Measurements from ENCODE around the gene ZNF653.
"Not testable (repeated sequence)": the region's sequence is repeated elsewhere in the genome, so short reads cannot be mapped to it uniquely, and the experiment has no call there.

ZNF653 gene

DNA sequence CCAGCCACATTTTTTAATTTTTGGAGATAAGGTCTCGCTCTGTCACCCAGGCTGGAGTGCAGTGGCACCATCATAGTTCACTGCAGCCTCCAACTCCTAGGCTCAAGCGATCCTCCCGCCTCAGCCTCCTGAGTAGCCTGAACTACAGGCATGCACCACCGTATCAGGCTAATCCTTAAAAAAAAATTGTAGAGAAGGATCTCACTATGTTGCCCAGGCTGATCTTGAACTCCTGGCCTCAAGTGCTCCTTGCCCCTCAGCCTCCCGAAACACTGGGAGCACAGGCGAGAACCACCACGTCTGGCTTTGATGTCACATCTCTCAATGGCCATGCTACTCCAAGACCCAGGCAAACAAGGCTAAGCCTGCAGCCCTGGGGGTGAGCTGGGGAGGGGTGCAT lies 49.0 kb downstream of the ZNF653 start:
- no peak for DNase-seq (ENCODE audit: low spot score)

DNA sequence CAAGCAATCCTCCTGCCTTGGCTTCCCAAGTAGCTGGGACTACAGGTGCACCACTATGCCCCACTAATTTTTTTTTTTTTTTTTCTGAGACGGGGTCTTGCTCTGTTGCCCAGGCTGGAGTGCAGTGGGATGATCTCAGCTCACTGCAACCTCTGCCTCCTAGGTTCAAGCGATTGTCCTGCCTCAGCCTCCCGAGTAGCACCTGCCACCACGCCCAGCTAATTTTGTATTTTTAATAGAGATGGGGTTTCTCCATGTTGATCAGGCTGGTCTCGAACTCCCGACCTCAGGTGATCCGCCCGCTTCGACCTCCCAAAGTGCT lies 50.4 kb downstream of the ZNF653 start:
- not testable (repeated sequence) for DNase-seq (ENCODE audit: low spot score)

DNA sequence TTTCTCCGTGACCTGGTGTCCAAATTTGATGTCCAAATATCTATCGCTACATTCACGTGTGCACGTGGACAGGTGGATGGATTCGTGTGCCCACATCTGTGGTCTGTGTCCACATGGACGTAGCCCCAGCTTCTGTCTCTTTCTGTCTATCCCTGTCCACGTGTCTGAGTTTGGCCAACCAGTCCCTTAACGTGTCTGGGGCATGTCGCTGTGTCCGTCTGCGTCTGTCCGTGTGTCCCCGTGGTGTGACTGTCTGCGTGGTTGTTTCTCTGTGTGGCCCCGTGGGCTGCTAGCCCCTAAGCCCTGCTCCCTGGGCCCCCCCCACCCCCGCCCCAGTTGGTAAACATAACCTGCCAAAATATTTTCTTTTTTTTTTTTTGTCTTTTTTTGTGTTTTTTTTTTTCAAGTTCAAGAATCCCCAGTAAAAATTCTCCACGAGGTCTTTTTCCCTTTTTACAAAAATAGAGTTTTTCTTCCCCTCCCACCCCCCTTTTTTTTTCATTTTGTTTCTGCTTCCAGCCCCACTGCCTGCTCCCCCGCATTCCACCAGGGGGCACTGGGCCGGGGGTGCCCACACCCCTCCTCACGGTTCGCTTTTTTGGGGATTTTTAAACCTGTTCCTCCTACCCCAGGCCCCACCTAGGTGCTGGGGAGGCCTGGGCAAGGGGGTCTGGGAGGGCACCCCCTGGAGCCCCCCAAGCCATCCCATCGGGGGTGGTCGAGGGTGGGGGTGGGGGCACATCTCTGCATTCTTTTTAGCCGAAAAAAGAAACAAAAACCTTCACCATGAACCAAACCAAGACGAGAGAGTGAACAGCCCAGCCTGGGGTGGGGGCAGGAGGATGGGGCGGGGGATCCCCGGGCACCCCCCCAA lies 51.9 kb downstream of the ZNF653 start:
- no peak for DNase-seq (ENCODE audit: low spot score)

DNA sequence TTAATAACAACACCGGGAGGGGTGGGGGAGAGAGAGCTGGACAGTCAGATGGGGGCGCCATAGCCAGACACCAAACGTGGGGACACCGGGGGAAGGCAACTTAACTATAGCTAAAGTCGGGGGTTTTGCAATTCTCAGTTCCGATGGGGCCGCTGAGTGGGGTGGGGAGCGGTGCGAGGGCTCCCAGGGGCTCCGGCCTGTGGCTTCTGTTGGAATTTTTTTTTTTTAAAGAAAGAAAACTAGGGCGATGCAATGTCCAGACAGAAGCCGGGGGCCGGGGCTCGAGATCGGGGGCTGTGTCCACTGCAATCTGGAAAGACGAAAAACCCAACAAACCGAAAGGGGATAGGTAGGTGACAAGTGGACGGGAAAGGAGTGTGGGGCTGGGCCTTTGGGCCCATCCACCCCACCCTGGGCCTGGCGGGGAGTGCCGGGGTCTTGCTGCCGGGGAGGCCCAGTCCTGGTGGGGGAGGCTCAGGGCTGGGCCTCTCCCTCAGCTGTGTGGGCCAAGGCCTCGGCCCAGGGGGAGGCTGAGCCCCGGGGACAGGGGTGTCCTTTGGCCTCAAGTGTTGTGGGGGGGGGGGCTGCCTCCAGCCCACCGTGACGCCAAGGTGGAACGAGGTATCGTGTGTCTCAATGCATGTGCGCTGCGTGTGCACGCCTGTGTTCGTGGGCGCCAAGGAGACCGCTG lies 52.9 kb downstream of the ZNF653 start:
- no peak for DNase-seq (ENCODE audit: low spot score)

DNA sequence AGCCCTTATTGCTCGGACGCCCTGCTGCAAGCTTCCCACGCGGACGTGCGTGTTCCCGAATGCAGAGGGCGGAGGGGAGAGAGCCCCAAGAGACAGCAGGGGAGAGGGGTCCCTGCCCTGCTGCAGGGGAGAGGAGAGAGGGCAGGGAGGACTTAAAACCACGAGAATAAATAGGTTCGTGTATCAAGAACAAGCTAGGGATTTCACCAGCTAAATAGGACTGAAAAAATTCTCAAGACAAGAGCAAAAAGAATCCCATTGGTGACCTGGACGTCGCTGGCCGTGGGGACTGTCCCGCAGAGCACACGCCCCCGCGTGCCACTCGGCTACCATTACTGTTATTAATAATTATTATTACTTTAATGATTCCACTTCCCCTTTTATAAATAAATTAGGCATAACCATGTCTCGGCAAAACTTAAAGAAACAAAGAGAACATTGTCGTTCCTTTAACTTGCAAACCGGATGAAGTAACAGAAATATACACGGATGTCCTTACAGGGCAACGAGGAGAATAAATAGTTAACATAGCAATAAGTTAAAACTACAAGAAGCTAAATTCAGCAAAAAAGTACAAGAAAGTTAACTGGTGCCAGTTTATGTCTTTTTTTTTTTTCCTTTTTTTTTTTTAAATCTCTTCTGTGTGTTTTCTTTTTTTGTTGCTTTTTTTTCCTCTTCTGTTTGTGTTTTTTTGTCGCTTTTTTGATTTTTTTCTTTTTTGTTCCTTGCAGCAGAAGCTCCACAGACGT lies 53.6 kb downstream of the ZNF653 start:
- no peak for DNase-seq (ENCODE audit: low spot score)

DNA sequence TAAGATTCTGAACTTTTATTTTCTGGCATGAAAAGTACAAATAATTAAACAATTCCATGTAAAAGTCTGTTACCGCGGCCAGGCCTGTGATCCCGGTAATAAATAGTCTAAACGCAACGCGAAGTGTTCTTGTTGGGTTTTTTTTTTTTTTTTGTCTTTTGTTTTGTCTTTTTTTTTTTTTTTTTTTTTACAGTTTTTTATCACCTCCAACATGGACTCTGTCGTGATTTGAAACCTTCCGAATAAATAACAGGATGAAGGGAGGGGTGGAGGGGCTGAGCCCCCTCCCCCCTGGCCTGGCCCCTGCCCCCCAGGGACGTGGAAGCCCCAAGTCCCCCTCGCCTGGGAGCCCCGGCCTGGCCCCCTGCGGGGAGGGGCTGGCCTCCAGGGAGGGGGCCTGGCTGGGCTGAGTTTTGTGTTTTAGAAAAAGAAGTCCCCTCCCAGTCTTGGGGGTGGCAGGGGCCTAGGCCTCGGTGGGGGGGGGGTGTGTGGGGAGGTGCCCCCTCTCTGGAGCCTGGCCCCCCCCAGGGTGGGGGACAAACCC lies 54.2 kb downstream of the ZNF653 start:
- no peak for DNase-seq (ENCODE audit: low spot score)

DNA sequence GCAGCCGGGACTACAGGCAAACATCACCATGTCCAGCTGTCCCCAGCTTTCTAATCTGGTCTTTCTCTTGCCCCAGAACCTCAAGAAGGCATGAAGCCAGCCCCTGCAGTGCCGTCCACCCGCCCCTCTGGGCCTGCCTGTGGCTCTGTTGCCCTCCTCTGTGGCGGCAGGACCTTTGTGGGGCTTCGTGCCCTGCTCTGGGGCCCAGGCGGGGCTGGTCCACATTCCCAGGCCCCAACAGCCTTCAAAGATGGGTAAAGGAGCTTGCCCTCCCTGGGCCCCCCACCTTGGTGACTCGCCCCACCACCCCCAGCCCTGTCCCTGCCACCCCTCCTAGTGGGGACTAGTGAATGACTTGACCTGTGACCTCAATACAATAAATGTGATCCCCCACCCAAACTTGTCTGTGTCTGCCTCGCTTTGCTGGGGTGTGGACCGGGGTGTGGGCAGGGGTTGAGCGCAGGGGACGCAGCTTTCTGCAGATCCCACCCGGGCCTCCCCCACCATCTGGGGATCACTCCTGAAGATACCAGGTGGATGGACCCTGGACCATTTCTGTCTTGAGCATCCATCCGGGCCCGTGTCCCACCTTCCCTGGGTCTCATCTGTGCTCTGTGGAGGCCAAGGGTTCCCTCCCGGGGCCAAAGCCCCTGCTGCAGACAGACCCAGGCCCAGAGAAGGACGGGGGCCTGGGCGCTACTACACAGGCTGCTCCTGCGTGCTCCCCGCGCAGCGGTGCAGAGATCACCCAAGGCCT lies 54.9 kb downstream of the ZNF653 start:
- no peak for DNase-seq (ENCODE audit: low spot score)

DNA sequence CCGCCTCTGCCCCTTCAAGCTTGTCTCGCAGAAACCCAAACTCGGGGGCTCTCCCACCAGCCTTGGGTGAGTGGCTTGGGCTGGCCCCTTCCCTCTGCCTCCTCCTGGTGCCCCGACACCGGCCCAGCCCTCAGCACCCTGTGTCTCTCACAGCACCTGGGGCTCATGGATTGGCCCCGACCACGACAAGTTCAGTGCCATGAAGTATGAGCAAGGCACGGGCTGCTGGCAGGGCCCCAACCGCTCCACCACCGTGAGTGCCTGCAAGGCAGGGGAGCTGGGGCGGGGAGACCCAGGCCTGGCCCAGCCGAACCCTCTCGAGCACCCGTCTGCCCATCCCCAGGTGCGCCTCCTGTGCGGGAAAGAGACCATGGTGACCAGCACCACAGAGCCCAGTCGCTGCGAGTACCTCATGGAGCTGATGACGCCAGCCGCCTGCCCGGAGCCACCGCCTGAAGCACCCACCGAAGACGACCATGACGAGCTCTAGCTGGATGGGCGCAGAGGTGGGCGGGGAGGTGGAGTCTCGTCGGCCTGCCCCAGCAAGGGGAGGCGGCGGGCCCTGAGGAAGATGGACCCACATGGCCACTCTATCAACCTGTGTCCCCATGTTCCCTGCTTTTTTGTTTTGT lies 56.6 kb downstream of the ZNF653 start:
- no peak for DNase-seq (ENCODE audit: low spot score)

DNA sequence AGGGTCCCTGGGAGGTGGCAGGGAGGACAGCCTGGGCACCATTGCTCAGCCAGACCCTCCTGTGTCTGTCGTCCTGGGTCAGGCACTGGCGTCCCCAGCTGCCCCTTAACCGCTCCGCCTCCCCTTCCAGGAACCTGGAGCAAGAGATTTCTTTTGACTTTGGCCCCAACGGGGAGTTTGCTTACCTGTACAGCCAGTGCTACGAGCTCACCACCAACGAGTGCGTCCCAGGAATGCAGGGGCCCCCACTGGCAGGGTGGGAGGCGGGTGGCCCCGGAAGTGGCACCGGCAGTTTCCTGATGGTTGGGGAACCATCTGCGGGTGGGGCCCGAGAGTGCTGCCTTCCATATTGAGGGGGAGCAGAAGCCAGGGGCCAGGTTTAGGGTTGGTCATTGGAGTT lies 57.2 kb downstream of the ZNF653 start:
- DNase-seq (ENCODE audit: low spot score) = no peak

DNA sequence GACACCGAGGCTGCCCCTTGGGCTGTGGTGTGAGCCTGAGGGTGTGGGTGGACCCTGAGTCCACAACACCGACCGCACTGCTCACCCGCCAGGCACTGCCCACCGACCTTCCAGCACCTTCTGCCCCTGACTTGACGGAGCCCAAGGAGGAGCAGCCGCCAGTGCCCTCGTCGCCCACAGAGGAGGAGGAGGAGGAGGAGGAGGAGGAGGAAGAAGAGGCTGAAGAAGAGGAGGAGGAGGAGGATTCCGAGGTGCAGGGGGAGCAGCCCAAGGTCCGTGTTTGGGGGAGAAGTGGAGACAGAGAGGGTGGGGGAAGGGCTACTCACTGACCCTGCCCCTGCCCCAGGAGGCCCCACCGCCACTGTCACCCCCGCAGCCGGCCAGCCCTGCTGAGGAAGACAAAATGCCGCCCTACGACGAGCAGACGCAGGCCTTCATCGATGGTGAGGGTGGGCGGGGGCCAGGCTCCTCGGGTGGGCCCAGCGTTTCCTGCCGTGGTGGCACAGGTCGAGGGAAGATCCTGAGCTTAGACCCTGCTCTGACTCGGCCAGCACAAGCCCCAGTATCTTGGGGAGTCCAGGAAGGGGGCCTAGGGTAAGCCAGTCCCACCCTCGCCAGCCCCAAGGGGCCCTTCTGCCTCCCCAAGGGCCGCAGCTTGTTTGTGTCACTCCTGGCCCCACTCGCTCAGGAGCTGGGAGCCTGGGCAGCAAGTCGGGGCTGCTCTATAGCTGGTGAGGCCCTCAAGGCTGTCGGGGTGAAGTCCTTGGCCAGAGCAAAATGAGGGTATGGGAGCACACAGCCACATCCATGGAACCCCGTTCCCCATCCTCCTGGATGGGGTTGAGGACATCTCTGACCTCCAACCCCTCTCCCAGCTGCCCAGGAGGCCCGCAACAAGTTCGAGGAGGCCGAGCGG lies 58.0 kb downstream of the ZNF653 start:
- no peak for DNase-seq (ENCODE audit: low spot score)

DNA sequence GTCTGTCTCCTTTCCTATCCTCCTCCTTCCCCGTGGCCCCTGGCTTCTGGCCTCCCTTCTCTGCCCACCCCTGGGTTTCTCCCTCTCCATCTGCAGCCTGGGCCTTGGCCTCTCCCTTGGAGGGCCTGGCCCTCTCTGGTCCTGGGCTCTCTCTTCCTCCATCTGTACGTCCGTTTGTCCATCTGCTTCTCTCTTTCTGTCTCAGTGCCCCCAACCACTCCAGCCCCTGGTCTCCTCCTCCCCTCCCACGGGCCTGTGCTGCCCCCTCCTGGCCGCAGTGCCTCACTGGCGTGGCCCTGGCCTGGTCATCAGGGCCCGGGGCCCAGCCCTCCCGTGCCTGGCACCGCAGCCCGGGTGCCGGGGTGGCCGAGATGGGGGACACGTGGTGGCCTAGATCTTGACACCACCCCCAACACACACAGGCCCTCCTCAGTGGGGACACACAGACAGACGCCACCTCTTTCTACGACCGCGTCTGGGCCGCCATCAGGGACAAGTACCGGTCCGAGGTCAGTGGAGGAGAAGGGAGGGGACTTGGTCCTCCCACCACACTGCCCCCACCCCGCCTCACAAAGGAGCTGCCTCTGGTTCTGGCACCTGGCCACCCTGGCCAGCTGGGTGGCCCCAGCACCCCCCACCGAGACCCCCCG lies 58.9 kb downstream of the ZNF653 start:
- peak; percentile 65 for DNase-seq (ENCODE audit: low spot score)

DNA sequence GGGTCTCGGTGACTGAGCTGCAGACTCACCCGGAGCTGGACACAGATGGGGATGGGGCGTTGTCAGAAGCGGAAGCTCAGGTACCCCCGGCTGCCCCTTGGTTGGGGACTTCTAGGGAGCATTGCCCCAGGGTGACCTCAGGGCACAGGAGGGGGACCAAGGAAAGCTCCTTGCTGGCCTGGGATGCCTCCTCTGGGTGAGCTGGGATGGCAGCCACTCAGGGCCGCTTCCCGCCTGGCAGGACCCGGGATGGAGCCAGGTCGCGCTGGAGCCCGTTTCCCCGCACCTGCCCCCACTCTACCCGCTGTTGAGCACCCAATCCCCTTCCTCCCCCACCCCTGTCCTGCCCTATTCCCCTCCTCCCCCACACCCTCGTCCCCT lies 59.4 kb downstream of the ZNF653 start:
- no peak for DNase-seq (ENCODE audit: low spot score)

DNA sequence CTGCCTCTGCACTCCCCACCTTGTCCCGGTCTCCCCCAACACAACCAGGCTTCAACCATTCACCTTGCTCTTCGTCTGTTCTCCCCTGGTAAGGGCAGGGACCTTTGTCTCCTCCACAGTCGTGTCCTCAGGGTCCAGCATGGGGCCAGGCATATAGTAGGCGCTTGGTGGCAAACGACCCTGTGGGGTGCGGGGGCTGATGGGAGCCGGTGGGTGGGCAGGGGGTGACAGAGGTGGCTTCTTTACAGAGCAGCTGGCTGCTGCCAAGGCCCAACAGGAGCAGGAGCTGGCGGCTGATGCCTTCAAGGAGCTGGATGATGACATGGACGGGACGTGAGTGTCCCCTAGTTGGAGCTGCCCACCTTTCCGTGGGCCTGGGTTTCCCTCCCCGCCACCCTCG lies 60.5 kb downstream of the ZNF653 start:
- no peak for DNase-seq (ENCODE audit: low spot score)

DNA sequence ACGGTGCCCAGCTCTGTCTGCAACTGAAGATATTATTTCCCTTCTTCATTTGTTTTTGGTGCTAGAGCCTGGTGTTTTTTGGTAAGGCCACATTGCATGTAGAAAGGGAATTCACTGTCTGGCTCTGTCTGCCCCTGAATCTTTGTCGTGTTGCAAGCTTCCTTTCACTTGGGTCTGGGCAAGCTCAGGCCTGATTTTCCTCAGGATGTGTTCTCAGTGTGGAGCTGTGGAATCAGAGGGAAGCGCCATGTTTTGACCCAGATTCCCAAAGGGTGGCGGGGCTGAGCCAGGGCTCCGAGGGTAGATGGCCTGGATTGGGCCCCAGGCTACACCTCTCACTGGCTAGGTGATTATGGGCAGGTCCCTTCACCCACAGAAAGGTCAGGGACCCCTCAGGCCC lies 61.6 kb downstream of the ZNF653 start:
- DNase-seq (ENCODE audit: low spot score) = peak; percentile 49

DNA sequence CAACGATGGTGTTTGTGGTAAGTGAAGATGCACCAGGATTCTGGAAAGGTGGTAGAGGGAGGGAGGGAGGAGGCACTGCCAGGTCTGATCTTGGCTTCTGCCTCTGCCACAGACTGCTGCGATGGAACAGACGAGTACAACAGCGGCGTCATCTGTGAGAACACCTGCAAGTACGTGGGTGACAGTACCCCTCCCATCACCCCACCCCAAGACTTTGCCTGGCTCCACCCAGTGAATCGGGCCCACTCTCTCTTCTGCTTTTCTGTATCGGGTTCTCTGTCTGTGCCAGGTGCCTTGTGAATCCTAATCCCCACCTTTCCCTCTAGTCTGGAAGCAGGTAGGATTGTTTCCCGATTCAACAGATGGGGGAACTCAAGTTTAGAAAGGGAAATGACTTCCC lies 67.7 kb downstream of the ZNF653 start:
- DNase-seq (ENCODE audit: low spot score) = no peak

DNA sequence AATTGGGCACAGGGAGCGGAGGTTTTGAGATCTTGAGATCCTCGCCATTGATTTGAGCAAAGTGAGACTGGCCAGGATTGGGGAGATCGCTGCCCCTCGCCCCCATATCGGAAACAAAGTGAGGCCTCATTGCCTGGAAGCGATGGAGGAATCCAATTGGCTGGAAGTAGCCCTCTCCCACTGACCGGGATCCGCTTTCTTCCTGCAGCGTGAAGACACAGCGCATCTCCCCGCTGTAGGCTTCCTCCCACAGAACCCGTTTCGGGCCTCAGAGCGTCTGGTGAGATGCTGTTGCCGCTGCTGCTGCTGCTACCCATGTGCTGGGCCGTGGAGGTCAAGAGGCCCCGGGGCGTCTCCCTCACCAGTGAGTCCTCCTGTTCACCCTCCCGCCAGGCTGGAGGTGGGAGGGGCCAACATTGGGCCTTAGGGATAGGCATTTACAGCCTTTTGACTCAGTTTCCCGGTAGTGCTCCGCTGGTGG lies 69.8 kb downstream of the ZNF653 start:
- DNase-seq (ENCODE audit: low spot score) = no peak

DNA sequence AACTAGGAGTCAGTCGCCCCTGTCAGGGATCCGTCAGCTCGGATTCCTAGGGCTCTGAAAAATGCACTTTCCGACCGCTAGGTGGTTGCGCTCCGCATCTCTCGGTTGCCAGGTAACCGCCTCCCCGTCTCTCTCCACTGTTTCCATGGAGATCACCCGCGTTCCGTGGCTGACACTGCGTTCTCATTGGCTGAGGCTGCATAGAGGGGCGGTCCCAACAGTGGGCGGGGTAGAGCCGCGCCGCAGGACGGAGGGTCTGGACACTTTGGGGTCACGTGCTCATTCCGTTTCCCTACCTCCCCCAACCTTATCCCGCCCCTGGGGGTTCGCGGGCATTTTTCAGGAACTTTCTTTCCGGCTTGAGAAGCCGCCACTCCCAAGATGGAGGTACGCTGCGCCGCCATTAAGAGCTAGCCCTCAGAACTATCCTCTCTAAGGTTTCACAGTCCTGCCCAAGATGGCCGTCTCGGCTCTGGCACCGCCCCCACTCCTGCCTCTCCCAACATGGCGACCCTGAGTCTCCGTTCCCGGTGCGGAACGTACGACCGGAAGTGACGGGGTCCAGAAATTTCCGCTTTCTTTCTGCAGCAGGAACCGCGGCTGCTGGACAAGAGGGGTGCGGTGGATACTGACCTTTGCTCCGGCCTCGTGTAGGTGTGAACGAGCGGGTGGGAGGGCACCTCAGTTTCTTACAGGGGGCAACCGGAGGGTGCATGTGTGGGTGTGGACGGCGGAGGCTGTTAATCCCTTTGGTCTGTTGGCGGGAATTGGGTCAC lies 70.4 kb downstream of the ZNF653 start, which contains the start of the genes ODAD3 and PRKCSH:
Gene ODAD3, minus strand, starts transcription at position 65 of the 776 bp plus-strand sequence. CDS start 105 bp downstream, outside the sequence.
Gene PRKCSH, plus strand, starts transcription at position 579 of the 776 bp plus-strand sequence. CDS start 483 bp downstream, outside the sequence.
- DNase-seq (ENCODE audit: low spot score) = peak; percentile 100

DNA sequence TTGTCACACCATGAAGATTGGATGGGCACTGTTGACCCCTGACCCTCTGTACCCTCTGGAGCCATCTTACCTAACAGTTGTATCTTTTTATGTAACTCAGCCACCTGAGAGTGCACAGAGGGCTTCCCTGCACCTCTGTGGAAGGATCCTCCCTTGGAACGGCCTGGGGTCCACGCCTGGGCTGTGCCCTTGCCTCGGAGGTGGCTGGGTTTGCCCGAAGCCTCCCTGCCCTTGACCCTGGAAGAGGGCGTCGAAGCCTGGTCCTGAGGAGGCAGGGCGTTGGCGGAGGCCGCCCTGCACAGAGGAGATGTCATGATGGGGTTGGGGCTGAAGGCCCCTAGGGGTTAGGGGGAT lies 71.0 kb downstream of the ZNF653 start:
- DNase-seq (ENCODE audit: low spot score) = no peak

DNA sequence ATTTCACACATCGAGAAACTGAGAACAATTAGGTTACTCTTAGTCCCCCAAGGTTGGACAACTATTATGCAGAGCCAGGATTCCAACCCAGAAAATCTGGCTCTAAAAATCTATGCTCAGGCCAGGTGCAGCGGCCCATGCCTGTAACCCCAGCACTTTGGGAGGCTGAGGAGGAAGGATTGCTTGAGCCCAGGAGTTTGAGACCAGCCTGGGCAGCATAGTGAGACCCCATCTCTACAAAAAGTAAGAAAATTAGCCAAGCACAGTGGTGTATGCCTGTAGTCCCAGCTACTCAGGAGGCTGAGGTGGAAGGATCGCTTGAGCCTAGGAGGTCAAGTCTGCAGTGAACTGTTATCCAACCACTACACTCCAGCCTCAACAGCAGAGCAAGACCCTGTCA lies 72.1 kb downstream of the ZNF653 start:
- not testable (repeated sequence) for DNase-seq (ENCODE audit: low spot score)

Data from cerebellar cortex (tissue), 1 donor.